DND-41 (cell line): ENCODE results near the gene PSMD7.
A peak's percentile ranks its signal among the peaks of the same experiment; 100 is the strongest.

ENCODE experiments used
- ATAC-seq: fragments of 200-7000 bp; cut with Tn5 transposase; 3 replicates; pipeline ENCODE4 v1.9.1; 2021; ENCODE audit warnings: low read depth; ENCODE audit not compliant: insufficient read depth
- DNase-seq: peaks from one replicate; pipeline ENCODE4 v3.0.0-alpha.2; 2020
- H2AFZ ChIP-seq: 2 replicates; pipeline ENCODE4 v1.6.0; 2012; ENCODE audit warnings: low read depth, low read length
- H3K27ac ChIP-seq: 2 replicates; pipeline ENCODE4 v1.5.1; 2012; ENCODE audit warnings: low read length, inconsistent platforms
- H3K27me3 ChIP-seq: fragments of 200-600 bp; sonication (generic); 2 replicates; pipeline ENCODE4 v1.6.0; 2012; ENCODE audit warnings: low read length, mild to moderate bottlenecking, inconsistent platforms; ENCODE audit not compliant: insufficient read depth, poor library complexity
- H3K36me3 ChIP-seq: 2 replicates; pipeline ENCODE4 v1.5.1; 2012; ENCODE audit warnings: low read length, inconsistent platforms; ENCODE audit not compliant: insufficient read depth
- H3K4me1 ChIP-seq: 2 replicates; pipeline ENCODE4 v1.5.1; 2012; ENCODE audit warnings: mild to moderate bottlenecking, low read length; ENCODE audit not compliant: insufficient read depth
- H3K4me2 ChIP-seq: 2 replicates; pipeline ENCODE4 v1.6.0; 2012; ENCODE audit warnings: mild to moderate bottlenecking, moderate library complexity, low read length, inconsistent platforms; ENCODE audit not compliant: insufficient read depth
- H3K4me3 ChIP-seq, 2 experiments: fragments of 200-600 bp in 1 of 2; shearing (Covaris generic) in 1 of 2; 2 replicates each; pipeline ENCODE4 v1.5.1; 2012 to 2016; ENCODE audit warnings: inconsistent platforms in 2 of 2, low read length in 2 of 2, mild to moderate bottlenecking in 2 of 2, low read depth in 1 of 2, moderate library complexity in 1 of 2
- H3K79me2 ChIP-seq: 2 replicates; pipeline ENCODE4 v1.6.0; 2012; ENCODE audit warnings: low read length, inconsistent platforms; ENCODE audit not compliant: insufficient read depth
- H3K9ac ChIP-seq: 2 replicates; pipeline ENCODE4 v1.6.0; 2012; ENCODE audit warnings: low read depth, mild to moderate bottlenecking, inconsistent platforms, low read length, moderate library complexity
- H3K9me3 ChIP-seq: 2 replicates; pipeline ENCODE4 v1.5.1; 2012; ENCODE audit warnings: low read length, moderate library complexity, mild to moderate bottlenecking, inconsistent platforms; ENCODE audit not compliant: insufficient read depth, severe bottlenecking
- H4K20me1 ChIP-seq: 2 replicates; pipeline ENCODE4 v1.6.0; 2012; ENCODE audit warnings: low read length; ENCODE audit not compliant: insufficient read depth
- EZH2 ChIP-seq: IDR thresholded peaks from 3 replicates; pipeline ENCODE4 v1.6.1; 2012; ENCODE audit warnings: borderline replicate concordance, low read depth, mild to moderate bottlenecking, moderate library complexity, low read length, inconsistent platforms; ENCODE audit not compliant: severe bottlenecking
- TF ChIP-seq, protein P1 (sequence below): IDR thresholded peaks from 2 replicates; pipeline ENCODE4 v1.5.1; 2012; ENCODE audit warnings: borderline replicate concordance, low read length, moderate library complexity, mild to moderate bottlenecking; ENCODE audit not compliant: poor library complexity, severe bottlenecking; ENCODE audit errors: extremely low read depth

The PSMD7 gene

DNA sequence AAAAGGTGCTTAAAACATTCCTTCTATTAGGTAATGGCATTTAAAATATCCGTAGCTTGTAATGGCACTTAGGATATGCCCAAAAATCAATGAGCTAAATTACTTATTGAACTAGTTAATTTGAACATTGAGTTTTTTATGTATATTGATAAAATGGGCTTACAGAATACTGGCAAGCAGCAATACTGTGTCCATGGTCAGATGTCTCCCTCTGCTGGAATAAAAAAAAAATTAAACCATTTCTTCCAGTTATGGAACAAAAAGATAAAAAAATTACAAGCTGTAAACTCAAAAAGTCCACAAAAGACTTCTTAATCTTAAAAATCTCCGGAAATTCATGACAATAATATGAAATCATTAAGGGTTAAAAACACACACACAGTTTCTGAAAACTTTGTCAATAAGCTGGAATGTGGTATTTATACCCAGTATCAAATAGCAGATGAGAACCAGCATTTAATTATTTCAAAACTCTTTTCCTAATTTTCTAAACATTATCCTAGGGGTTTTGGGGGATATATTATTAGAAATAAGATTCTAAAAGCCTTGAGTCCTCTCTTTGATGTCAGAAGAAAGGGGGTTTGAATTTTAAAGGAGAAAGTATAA is 21.5 kb upstream of the PSMD7 start:
- TF ChIP-seq EZH2 = no peak
- TF ChIP-seq, protein P1, sequence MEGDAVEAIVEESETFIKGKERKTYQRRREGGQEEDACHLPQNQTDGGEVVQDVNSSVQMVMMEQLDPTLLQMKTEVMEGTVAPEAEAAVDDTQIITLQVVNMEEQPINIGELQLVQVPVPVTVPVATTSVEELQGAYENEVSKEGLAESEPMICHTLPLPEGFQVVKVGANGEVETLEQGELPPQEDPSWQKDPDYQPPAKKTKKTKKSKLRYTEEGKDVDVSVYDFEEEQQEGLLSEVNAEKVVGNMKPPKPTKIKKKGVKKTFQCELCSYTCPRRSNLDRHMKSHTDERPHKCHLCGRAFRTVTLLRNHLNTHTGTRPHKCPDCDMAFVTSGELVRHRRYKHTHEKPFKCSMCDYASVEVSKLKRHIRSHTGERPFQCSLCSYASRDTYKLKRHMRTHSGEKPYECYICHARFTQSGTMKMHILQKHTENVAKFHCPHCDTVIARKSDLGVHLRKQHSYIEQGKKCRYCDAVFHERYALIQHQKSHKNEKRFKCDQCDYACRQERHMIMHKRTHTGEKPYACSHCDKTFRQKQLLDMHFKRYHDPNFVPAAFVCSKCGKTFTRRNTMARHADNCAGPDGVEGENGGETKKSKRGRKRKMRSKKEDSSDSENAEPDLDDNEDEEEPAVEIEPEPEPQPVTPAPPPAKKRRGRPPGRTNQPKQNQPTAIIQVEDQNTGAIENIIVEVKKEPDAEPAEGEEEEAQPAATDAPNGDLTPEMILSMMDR = peak; percentile 59
- DNase-seq = no peak

DNA sequence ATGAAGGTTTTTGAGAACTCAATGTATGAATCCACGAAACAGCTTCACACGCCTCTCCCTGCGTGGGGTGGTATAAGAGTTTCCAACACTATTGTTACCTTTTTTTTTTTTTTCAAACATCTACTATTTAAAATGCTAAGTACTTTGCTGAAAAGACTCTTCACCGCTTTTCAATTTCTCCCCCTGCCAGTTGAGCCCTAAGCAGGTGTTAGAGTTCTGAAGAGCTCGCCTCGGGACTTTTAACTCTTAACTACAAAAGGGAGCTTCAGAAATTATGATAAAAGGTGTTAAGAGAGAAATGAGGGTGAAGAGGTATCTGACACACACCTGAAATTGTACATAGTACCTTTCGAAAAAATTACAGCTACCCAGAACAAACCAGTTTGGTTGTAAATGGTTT is 20.9 kb upstream of the PSMD7 start:
- H3K9me3 ChIP-seq = no peaks in the 10 kb centered on the region
- H3K4me2 ChIP-seq = no peak overlapping the region
- no peak overlapping the region for H2AFZ ChIP-seq
- H3K79me2 ChIP-seq = no peaks in the 10 kb centered on the region
- H3K27me3 ChIP-seq = no peaks in the 10 kb centered on the region
- H3K36me3 ChIP-seq = no peaks in the 10 kb centered on the region
- H3K4me3 ChIP-seq = no peak overlapping the region
- TF ChIP-seq, protein P1 = no peak
- TF ChIP-seq EZH2 = no peak
- no peak for DNase-seq
- H4K20me1 ChIP-seq = no peaks in the 10 kb centered on the region
- no peak for ATAC-seq
- no peak overlapping the region for H3K9ac ChIP-seq
- H3K4me1 ChIP-seq = no peaks in the 10 kb centered on the region
- H3K27ac ChIP-seq = no peak overlapping the region

More for the DNA sequence above, 21.5 kb upstream of the PSMD7 start:
- Histone ChIP-seq H3K27me3 (no peaks in the 10 kb centered on the region), H3K9me3 (no peaks in the 10 kb centered on the region), H4K20me1 (no peaks in the 10 kb centered on the region), H3K4me2 (no peak overlapping the region), H3K79me2 (no peaks in the 10 kb centered on the region), H3K27ac (no peak overlapping the region), H2AFZ (no peak overlapping the region), H3K36me3 (no peaks in the 10 kb centered on the region), H3K4me1 (no peaks in the 10 kb centered on the region), H3K9ac (no peak overlapping the region), H3K4me3 (no peak overlapping the region)
- ATAC-seq = no peak

DNA sequence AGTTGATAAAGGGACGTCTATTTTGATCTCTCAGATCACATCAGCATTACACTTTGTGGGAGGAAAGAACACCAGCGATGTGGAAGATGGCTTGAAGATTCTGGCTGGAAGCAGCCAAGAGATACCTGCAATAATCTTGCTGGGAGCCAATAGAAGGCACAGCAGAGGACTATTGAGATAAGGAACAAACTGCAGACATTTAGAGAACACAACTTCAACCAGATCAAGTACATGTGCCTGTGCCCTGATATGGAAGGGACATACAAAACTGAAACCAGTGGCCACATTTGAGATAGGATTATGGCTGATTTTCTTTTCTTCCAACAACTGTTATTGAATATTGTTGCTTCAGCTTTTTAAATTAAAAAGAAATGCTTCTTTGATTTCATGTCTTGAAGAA is 18.6 kb upstream of the PSMD7 start:
- no peak for ATAC-seq
- no peak overlapping the region for H3K27ac ChIP-seq
- H3K4me1 ChIP-seq = no peaks in the 10 kb centered on the region
- no peaks in the 10 kb centered on the region for H3K9me3 ChIP-seq
- no peak for DNase-seq
- H3K4me2 ChIP-seq = no peak overlapping the region
- no peaks in the 10 kb centered on the region for H4K20me1 ChIP-seq
- H3K9ac ChIP-seq = no peak overlapping the region
- H3K79me2 ChIP-seq = no peaks in the 10 kb centered on the region
- no peak overlapping the region for H2AFZ ChIP-seq
- no peak for TF ChIP-seq EZH2
- TF ChIP-seq, protein P1 = no peak
- no peaks in the 10 kb centered on the region for H3K27me3 ChIP-seq
- no peak overlapping the region for H3K4me3 ChIP-seq
- H3K36me3 ChIP-seq = no peaks in the 10 kb centered on the region

DNA sequence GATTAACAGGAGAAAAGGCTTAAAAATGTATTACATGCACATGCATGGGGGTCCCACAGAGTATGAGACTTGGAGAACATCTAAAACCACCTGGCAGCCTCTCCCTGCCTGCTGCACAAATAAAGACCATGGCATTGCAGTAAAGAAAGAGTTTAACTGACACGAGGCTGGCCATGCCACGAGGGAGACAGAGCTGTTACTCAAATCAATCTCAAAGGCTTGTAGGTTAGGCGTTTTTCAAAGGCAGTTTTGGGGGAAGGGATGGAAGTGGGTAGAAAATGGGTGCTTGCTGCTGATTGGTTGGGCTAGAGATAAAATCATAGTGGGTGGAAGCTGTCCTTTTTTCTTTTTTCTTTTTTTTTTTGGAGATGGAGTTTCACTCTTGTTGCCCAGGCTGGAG is 17.3 kb upstream of the PSMD7 start:
- Histone ChIP-seq H3K4me2 (no peak overlapping the region), H2AFZ (no peak overlapping the region), H4K20me1 (no peaks in the 10 kb centered on the region), H3K27me3 (no peaks in the 10 kb centered on the region), H3K4me1 (no peaks in the 10 kb centered on the region), H3K27ac (no peak overlapping the region), H3K9me3 (no peaks in the 10 kb centered on the region), H3K4me3 (no peak overlapping the region), H3K9ac (no peak overlapping the region), H3K36me3 (no peaks in the 10 kb centered on the region), H3K79me2 (no peaks in the 10 kb centered on the region)
- ATAC-seq (no peak), DNase-seq (peak; percentile 8)
- TF ChIP-seq, protein P1 = no peak
- no peak for TF ChIP-seq EZH2
